ENCODE data around the gene TXNDC11.
"Not testable (repeated sequence)": the region's sequence is repeated elsewhere in the genome, so short reads cannot be mapped to it uniquely, and the experiment has no call there.

- not testable (repeated sequence) for TF ChIP-seq POLR2A, CTCF (IDR thresholded peaks at IDR 0.05)
Measured at GRCh38 chr16:11784980-11785599, 42.4 kb upstream of the TXNDC11 start.

Data from testis (tissue), 2 donors.